Renal cortical epithelial cell (primary cell): ENCODE measurements around the gene SYNPO. TPM values are rescaled to one million over a fixed set of nuclear protein-coding genes. Genes with fewer than 3 reads are reported as not detected.
A peak's percentile ranks its signal among the peaks of the same experiment; 100 is the strongest.

Experiments
- DNase-seq: peaks from one replicate; pipeline ENCODE4 v3.0.0-alpha.2; 2011; ENCODE audit warnings: low read depth
- total RNA-seq: library from RNA; depleted of rRNA; stranded (reverse); fragments of >200 nt; gene quantifications from 2 replicates; pipeline ENCODE4 v1.2.3, GENCODE V29; 2014

SYNPO gene
- total RNA-seq, 1 donor from 2014 or later: 23.1 TPM

- no peak for DNase-seq
Measured at GRCh38 chr5:150656191-150657132, 16.0 kb downstream of the SYNPO start.

- DNase-seq: no peak
Measured at GRCh38 chr5:150658121-150658520, 17.7 kb downstream of the SYNPO start.

GRCh38 chr5:150658699-150659265 lies 18.3 kb downstream of the SYNPO start:
- no peak for DNase-seq

- no peak for DNase-seq
Measured at GRCh38 chr5:150659360-150660107, 19.1 kb downstream of the SYNPO start.

DNA sequence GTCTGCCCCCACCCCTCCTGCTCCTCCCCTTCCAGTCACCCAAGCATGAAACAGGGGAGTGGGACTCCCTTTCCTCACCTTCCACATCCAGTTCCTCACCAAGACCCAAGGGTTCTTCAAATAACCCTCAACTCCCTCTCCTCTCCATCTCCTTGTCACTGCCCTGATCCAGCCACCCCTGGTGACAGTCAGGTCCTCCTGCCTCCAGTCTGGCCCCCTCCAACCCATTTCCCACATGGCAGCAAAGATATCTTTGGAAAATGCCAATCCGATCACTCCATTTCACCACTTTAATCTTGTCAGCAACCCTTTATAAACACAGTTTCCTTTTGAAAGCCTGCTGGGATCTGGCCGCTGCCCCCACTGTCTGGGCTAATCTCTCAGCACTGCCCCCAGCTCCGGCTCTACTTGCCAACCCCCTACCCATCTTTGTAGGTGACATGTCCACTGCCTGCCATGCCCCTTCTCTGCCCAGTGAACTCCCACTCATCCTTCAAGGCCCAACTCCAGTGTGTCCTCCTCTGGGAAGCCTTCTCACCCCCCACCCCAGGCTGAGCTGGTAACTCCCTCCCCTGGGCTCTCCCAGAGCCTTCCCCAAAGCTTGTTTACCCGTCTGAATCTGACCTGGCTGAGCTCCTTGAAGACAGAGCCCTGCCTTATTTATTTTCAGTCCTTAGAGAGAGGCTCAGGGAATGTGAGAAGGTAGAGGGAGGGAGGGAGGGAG lies 19.8 kb downstream of the SYNPO start:
- DNase-seq: no peak

GRCh38 chr5:150661086-150661485 lies 20.6 kb downstream of the SYNPO start, which contains the start of gene MYOZ3:
Gene MYOZ3 (plus strand): TSS chr5:150661251. CDS start chr5:150662942, 1,691 bp downstream.
- DNase-seq: no peak

- DNase-seq: no peak
Measured at GRCh38 chr5:150661821-150662596, 21.5 kb downstream of the SYNPO start.

DNA sequence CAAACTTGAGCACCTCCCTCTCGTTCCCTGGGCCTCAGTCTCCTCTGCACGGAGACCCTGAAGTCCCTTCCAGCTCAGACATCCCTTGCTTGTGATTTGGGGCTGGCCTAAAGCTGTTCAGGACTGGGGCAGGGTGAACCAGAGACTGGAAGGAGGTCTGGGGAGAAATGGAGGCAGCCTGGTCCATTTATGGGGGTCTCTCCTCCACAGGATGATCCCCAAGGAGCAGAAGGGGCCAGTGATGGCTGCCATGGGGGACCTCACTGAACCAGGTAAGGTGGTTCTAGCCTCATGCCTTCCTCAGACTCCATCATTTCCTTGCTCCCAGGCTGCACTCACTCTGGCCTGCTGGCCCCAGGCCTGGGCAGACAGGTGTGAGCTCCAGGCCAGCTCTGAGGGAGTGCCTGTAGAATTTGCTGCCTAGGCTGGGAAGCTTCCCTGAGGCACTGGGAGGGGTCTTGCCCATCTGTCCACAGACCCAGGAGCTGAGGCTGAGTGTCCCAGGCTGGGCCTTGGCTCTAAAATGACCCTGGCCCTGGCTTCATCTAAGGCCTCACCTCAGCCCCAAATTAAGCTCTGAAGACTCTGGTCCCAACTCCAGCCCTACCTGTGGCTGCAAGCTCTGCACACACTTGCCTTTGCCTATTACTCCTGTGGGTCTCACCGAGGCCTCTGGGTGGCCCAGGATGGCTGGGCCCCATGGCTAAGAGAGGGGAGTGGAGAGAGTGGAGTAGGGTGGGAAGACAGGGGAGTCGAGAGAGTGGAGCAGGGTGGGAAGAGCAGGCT lies 22.5 kb downstream of the SYNPO start:
- DNase-seq: no peak

DNA sequence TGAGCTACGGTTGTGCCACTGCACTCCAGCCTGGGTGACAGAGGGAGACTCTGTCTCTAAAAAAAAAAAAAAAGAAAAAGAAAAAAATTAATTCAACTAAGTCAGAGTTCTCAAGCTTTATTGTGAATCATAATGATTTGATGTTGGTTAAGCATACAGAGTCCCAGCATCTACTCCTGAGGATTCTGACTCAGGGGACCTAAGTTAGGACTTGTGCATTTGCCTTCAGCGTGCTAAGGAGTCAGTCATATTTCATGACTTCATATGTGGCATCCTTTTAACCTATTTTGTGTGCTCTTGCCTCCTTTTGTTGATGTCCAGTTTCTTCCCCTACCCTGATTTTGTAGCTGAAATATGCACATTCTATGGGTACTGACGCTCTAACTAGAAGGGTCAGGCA lies 23.5 kb downstream of the SYNPO start:
- no peak for DNase-seq

GRCh38 chr5:150665044-150665443 lies 24.6 kb downstream of the SYNPO start:
- DNase-seq: peak; percentile 27

DNA sequence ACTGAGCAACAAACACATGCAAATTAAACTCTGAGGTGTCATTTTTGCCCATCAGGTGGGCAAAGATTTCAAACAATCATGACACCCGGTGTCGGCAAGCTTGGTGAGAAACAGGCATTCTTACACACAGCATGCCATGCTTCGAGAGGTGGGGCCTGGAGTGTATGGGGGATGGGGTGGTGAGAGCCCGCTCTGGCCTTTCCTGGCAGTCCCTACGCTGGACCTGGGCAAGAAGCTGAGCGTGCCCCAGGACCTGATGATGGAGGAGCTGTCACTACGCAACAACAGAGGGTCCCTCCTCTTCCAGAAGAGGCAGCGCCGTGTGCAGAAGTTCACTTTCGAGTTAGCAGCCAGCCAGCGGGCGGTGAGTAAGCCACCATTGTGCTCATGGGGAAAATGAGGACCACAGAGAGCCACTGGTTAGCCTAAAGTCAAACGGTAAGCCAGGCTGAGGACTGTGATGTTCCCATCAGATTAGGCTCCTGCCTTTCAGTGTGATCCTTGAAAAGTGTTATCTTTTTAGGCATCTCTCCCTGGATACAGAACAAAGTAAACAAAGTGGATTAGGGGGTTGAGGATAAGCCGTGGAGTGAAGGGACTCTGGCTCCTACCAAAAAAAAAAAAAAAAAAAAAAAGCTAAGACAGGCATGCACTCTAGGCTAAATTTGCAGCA lies 30.0 kb downstream of the SYNPO start:
- no peak for DNase-seq

DNA sequence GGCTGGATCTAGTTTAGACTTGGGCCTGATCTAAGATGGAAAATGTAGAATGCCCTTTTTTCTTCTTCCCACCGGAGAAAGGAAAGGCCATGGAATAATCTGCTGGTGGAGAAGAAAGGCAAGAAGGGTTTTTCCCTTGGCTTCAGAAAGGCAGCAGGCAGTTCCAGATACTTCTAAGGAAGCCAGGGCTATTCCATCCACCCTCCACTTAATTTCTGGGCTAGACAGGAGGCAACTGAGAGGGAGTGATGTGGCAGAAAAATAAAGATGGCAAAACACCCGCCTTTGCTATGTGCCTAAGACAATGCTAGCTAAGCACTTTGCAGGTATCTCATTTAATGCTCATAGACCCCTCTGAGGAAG lies 30.5 kb downstream of the SYNPO start:
- no peak for DNase-seq

DNA sequence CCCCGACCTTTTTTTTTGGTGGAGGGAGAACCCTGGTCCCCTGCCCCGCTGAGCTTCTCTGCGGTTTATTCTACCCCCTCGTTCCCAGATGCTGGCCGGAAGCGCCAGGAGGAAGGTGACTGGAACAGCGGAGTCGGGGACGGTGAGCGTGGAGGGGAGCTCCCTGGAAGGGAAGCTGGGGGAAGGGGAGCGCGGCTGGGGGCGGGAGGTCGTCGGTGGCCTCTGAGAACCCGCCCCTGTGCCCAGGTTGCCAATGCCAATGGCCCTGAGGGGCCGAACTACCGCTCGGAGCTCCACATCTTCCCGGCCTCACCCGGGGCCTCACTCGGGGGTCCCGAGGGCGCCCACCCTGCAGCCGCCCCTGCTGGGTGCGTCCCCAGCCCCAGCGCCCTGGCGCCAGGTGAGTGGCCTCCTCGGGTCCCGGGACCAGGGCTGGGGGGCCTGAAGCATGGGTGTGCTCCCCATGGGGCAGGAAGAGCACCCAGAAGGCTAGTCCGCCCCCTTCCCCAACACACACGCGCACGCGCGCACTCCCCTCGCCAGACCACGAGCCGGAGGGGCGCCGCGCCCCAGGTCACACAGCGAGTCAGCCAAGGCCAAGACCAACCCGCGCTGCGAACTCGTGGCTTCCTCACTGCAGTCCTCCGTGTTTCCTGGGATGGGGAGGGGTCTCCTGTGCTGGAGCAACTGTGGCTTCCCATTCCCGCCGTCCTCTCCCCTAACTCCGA lies 31.2 kb downstream of the SYNPO start:
- DNase-seq: no peak

DNA sequence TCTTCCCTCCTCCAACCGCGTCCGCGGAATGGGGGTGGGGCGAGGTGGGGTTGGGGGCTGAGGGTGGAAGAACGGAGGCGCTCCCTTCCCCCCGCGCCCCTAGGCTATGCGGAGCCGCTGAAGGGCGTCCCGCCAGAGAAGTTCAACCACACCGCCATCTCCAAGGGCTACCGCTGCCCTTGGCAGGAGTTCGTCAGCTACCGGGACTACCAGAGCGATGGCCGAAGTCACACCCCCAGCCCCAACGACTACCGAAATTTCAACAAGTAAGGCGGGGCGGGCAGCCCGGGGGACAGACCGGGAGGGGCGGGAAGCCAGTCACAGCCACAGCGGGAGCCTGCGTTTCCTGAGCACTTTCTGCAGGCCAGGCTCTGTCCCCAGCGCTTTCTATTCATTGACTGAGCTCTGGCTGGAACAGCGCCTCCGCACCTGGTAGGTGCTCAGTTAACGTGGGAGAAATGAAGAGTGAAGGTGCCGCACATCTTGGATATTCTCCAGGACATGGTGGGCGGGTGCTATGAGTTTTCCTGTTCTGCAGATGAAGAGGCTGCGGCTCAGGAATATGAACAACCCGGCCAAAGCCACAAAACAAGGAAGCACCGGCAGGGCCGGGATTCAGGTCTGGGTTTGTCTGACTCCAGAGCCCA lies 31.9 kb downstream of the SYNPO start:
- DNase-seq: no peak

DNA sequence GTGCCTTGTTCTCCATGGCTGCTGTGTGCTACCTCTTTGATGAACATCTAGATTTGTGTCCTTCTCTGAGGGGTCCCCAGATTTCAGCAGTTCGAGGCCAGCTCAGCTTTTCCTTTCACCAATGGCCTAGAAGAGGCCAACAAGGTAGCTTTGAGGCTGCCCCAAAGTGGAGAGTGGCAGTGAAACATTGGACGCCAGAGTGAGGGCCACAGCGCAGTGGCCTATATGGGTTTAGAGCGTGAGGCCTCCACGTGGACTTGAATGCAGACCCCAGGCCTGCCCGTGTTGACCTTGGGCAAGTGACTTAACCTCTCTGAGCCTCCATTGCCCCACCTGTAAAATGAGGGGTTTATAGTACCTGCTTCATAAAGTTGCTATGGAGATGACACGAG lies 32.4 kb downstream of the SYNPO start:
- no peak for DNase-seq

DNA sequence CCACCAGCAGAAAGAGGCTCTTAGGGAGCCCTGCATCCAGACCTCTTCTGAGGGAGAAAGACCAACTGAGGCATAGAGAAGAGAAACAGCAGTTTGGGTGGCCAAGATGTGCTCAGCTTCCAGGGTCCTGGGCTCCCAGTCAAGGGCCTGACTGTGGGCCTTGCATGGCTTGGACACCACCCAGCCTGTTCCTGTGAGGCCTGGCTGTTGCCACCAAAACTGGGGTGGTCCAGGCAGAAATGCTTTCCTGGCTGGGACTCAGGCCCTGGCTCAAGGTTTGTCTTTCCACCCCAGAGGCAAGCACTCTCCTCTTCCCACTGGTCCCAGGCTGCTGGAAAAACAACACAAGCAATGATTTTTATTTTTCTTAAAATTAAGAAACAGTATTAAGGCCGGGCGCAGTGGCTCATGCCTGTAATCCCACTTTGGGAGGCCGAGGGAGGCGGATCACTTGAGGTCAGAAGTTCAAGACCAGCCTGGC lies 33.9 kb downstream of the SYNPO start:
- DNase-seq: no peak

DNA sequence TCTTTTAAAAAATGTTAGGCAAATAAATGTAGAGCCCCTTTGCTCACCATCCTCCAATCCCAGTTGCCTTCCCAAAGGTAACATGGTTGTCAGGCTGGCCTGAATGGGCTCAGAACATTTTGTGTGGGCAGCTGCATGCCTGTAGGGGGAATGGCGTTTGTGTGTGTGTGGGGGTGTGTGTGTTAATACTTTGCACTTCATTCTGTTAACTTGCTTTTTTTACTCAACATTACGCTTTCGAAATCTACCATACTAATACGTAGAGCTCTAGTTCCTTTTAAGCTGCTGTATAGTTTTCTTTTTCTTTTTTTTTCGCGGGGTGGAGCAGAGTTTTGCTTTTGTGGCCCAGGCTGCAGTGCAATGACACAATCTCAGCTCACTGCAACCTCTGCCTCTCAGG lies 34.6 kb downstream of the SYNPO start:
- no peak for DNase-seq

GRCh38 chr5:150676578-150676977 lies 36.1 kb downstream of the SYNPO start:
- no peak for DNase-seq
